OCI-LY1 (cell line): ENCODE measurements around the gene ARHGEF17.
"Not testable (repeated sequence)": the region's sequence is repeated elsewhere in the genome, so short reads cannot be mapped to it uniquely, and the experiment has no call there.

ENCODE experiments used
- H2AFZ ChIP-seq: fragments of 200-600 bp; sonication (generic), shearing (Covaris generic); 2 replicates; pipeline ENCODE4 v1.6.0; 2014; ENCODE audit warnings: antibody characterized with exemption, mild to moderate bottlenecking, low read length
- H3F3A ChIP-seq: fragments of 200-600 bp; sonication (generic), shearing (Covaris generic); 2 replicates; pipeline ENCODE4 v1.6.0; 2014; ENCODE audit warnings: mild to moderate bottlenecking, antibody characterized with exemption, low read length, moderate library complexity; ENCODE audit not compliant: insufficient read depth
- H3K27ac ChIP-seq: fragments of 200-600 bp; sonication (generic); 2 replicates; pipeline ENCODE4 v1.5.1; 2014; ENCODE audit warnings: low read length, mixed run types, mild to moderate bottlenecking, low read depth; ENCODE audit not compliant: poor library complexity, severe bottlenecking
- H3K27me3 ChIP-seq: fragments of 200-600 bp; sonication (generic); 2 replicates; pipeline ENCODE4 v1.6.0; 2014; ENCODE audit warnings: antibody characterized with exemption, mild to moderate bottlenecking, low read length, moderate library complexity; ENCODE audit not compliant: insufficient read depth
- H3K36me3 ChIP-seq: fragments of 200-600 bp; sonication (generic); 2 replicates; pipeline ENCODE4 v1.6.1; 2014; ENCODE audit warnings: mild to moderate bottlenecking, antibody characterized with exemption, low read length, moderate library complexity, mixed read lengths; ENCODE audit not compliant: insufficient read depth
- H3K4me1 ChIP-seq: fragments of 200-600 bp; sonication (generic); 2 replicates; pipeline ENCODE4 v1.5.1; 2014; ENCODE audit warnings: mild to moderate bottlenecking, low read length, moderate library complexity; ENCODE audit not compliant: insufficient read depth, severe bottlenecking
- H3K4me2 ChIP-seq: fragments of 200-600 bp; sonication (generic), shearing (Covaris generic); 2 replicates; pipeline ENCODE4 v1.6.1; 2014; ENCODE audit warnings: low read length
- H3K4me3 ChIP-seq: fragments of 200-600 bp; sonication (generic); 2 replicates; pipeline ENCODE4 v1.5.1; 2014; ENCODE audit warnings: low read length, low read depth, mild to moderate bottlenecking, mixed read lengths; ENCODE audit not compliant: poor library complexity, severe bottlenecking
- H3K79me2 ChIP-seq: fragments of 200-600 bp; shearing (Covaris generic); 2 replicates; pipeline ENCODE4 v1.6.1; 2016; ENCODE audit warnings: mixed run types, low read length, mixed read lengths; ENCODE audit not compliant: insufficient read depth
- H3K9ac ChIP-seq: fragments of 200-600 bp; sonication (generic), shearing (Covaris generic); 2 replicates; pipeline ENCODE4 v1.6.1; 2014; ENCODE audit warnings: mild to moderate bottlenecking, low read length, mixed read lengths
- H3K9me2 ChIP-seq: fragments of 200-600 bp; sonication (generic), shearing (Covaris generic); 2 replicates; pipeline ENCODE4 v1.6.1; 2014; ENCODE audit warnings: low read depth, mild to moderate bottlenecking, low read length, mixed read lengths
- H3K9me3 ChIP-seq: fragments of 200-600 bp; shearing (Covaris generic); 2 replicates; pipeline ENCODE4 v1.6.1; 2014; ENCODE audit warnings: low read length, mixed read lengths
- H4K20me1 ChIP-seq: fragments of 200-600 bp; sonication (generic), shearing (Covaris generic); 2 replicates; pipeline ENCODE4 v1.6.0; 2016; ENCODE audit warnings: mild to moderate bottlenecking, low read length; ENCODE audit not compliant: insufficient read depth
- CTCF ChIP-seq: fragments of 200-600 bp; sonication (generic), shearing (Covaris generic); IDR thresholded peaks from 2 replicates; pipeline ENCODE4 v1.5.1; 2017; ENCODE audit warnings: mild to moderate bottlenecking, antibody characterized with exemption, low read length, moderate library complexity, mixed read lengths
- EZH2 ChIP-seq: fragments of 200-600 bp; sonication (generic), shearing (Covaris generic); IDR thresholded peaks from 2 replicates; pipeline ENCODE4 v1.8.0; 2017; ENCODE audit warnings: borderline replicate concordance, mixed run types, mild to moderate bottlenecking, antibody characterized with exemption, low read length, moderate library complexity, mixed read lengths

ARHGEF17 gene

GRCh38 chr11:73270016-73270854 is 37.8 kb upstream of the ARHGEF17 start:
- no peaks in the 10 kb centered on the region; the same call in none of the 2 replicates for H3K27me3 ChIP-seq
- no peak overlapping the region for H3K27ac ChIP-seq
- H3K9me3 ChIP-seq, result no peaks in the 10 kb centered on the region
- H2AFZ ChIP-seq, result no peak overlapping the region
- no peaks in the 10 kb centered on the region for H3F3A ChIP-seq
- H3K4me1 ChIP-seq, result no peaks in the 10 kb centered on the region
- no peak overlapping the region for H3K4me3 ChIP-seq
- H3K9me2 ChIP-seq, result no peaks in the 10 kb centered on the region
- no peaks in the 10 kb centered on the region for H3K79me2 ChIP-seq
- no peaks in the 10 kb centered on the region for H4K20me1 ChIP-seq
- no peak overlapping the region for H3K9ac ChIP-seq
- no peak overlapping the region for H3K4me2 ChIP-seq
- H3K36me3 ChIP-seq, result no peaks in the 10 kb centered on the region
- TF ChIP-seq EZH2 (no peak), CTCF (no peak)

- TF ChIP-seq EZH2 (no peak), CTCF (no peak)
- no peaks in the 10 kb centered on the region for H3K36me3 ChIP-seq
- no peaks in the 10 kb centered on the region for H3F3A ChIP-seq
- H2AFZ ChIP-seq, result no peak overlapping the region
- H3K9me2 ChIP-seq, result no peaks in the 10 kb centered on the region
- no peak overlapping the region for H3K9ac ChIP-seq
- H3K9me3 ChIP-seq, result no peaks in the 10 kb centered on the region
- H3K27ac ChIP-seq, result no peak overlapping the region
- H3K79me2 ChIP-seq, result no peaks in the 10 kb centered on the region
- H3K4me3 ChIP-seq, result no peak overlapping the region
- no peaks in the 10 kb centered on the region for H3K4me1 ChIP-seq
- H3K4me2 ChIP-seq, result no peak overlapping the region
- H4K20me1 ChIP-seq, result no peaks in the 10 kb centered on the region
- H3K27me3 ChIP-seq, result no peaks in the 10 kb centered on the region; the same call in none of the 2 replicates
These were observed 37.1 kb upstream of the ARHGEF17 start for GRCh38 chr11:73270855-73271477.

GRCh38 chr11:73271478-73271865 is 36.6 kb upstream of the ARHGEF17 start:
- not testable (repeated sequence) for H3F3A ChIP-seq, H3K4me2 ChIP-seq, H3K79me2 ChIP-seq, H3K4me3 ChIP-seq, H3K9me3 ChIP-seq, H3K4me1 ChIP-seq, H3K9me2 ChIP-seq, H3K9ac ChIP-seq, H3K36me3 ChIP-seq, H3K27me3 ChIP-seq, H4K20me1 ChIP-seq, H2AFZ ChIP-seq, H3K27ac ChIP-seq
